GM23338 (cell line): Measurements from ENCODE around the gene TFF1. TPM values are rescaled to one million over a fixed set of nuclear protein-coding genes. Genes with fewer than 3 reads are reported as not detected.

Experiments
- ATAC-seq: fragments of 200-7000 bp; cut with Tn5 transposase; 3 replicates; pipeline ENCODE4 v1.9.1; 2020
- DNase-seq: peaks from one replicate; pipeline ENCODE4 v3.0.0-alpha.2; 2015; ENCODE audit warnings: low spot score
- H2AFZ ChIP-seq: fragments of 200-600 bp; sonication (generic); 2 replicates; pipeline ENCODE4 v1.8.0; 2016; ENCODE audit warnings: antibody characterized with exemption, mild to moderate bottlenecking, moderate library complexity
- H3F3A ChIP-seq: fragments of 200-600 bp; sonication (generic); replicated peaks from 2 replicates; pipeline ENCODE4 v1.8.0; 2017; ENCODE audit warnings: antibody characterized with exemption, mixed run types, low read depth
- H3K27ac ChIP-seq: fragments of 200-600 bp; sonication (generic); 2 replicates; pipeline ENCODE4 v1.6.1; 2016; ENCODE audit warnings: low read depth
- H3K27me3 ChIP-seq: fragments of 200-600 bp; sonication (generic); 2 replicates; pipeline ENCODE4 v1.8.0; 2016; ENCODE audit warnings: mild to moderate bottlenecking, mixed run types, moderate library complexity; ENCODE audit not compliant: insufficient read depth
- H3K36me3 ChIP-seq: fragments of 200-600 bp; sonication (generic); 2 replicates; pipeline ENCODE4 v1.8.0; 2016; ENCODE audit warnings: mild to moderate bottlenecking; ENCODE audit not compliant: insufficient read depth
- H3K4me1 ChIP-seq: fragments of 200-600 bp; sonication (generic); 2 replicates; pipeline ENCODE4 v1.8.0; 2016; ENCODE audit warnings: mild to moderate bottlenecking, moderate library complexity; ENCODE audit not compliant: insufficient read depth
- H3K4me2 ChIP-seq: fragments of 200-600 bp; sonication (generic); 2 replicates; pipeline ENCODE4 v1.7.1; 2017; ENCODE audit warnings: mixed run types
- H3K4me3 ChIP-seq: fragments of 200-600 bp; sonication (generic); 2 replicates; pipeline ENCODE4 v1.6.1; 2016; ENCODE audit warnings: mixed run types
- H3K79me2 ChIP-seq: fragments of 200-600 bp; sonication (generic); replicated peaks from 2 replicates; pipeline ENCODE4 v1.8.0; 2017; ENCODE audit warnings: mild to moderate bottlenecking; ENCODE audit not compliant: insufficient read depth
- H3K9me2 ChIP-seq: fragments of 200-600 bp; sonication (generic); 2 replicates; pipeline ENCODE4 v1.8.0; 2017; ENCODE audit not compliant: insufficient read depth
- H4K20me1 ChIP-seq: fragments of 200-600 bp; sonication (generic); replicated peaks from 2 replicates; pipeline ENCODE4 v1.8.0; 2017; ENCODE audit warnings: mild to moderate bottlenecking; ENCODE audit not compliant: insufficient read depth
- H3K27ac Mint-ChIP-seq: 2 replicates; pipeline ENCODE4 v1.8.0; 2020; ENCODE audit warnings: inconsistent platforms, mild to moderate bottlenecking, moderate library complexity, mixed read lengths
- H3K27me3 Mint-ChIP-seq: 3 replicates; pipeline ENCODE4 v1.8.0; 2022; ENCODE audit warnings: low read depth, mild to moderate bottlenecking, moderate library complexity, mixed read lengths, inconsistent platforms; ENCODE audit not compliant: insufficient read depth, poor library complexity
- H3K36me3 Mint-ChIP-seq: 3 replicates; pipeline ENCODE4 v1.8.0; 2021; ENCODE audit warnings: low read depth, mild to moderate bottlenecking, inconsistent platforms, moderate library complexity, mixed read lengths
- H3K4me1 Mint-ChIP-seq: 3 replicates; pipeline ENCODE4 v1.8.0; 2020; ENCODE audit warnings: mild to moderate bottlenecking, inconsistent platforms, mixed read lengths
- H3K4me3 Mint-ChIP-seq: 3 replicates; pipeline ENCODE4 v1.8.0; 2021; ENCODE audit warnings: moderate library complexity, mild to moderate bottlenecking, inconsistent platforms, mixed read lengths
- H3K9me3 Mint-ChIP-seq: 3 replicates; pipeline ENCODE4 v1.8.0; 2020; ENCODE audit warnings: moderate library complexity, mild to moderate bottlenecking, inconsistent platforms, mixed read lengths
- CREB1 ChIP-seq: fragments of 250-450 bp; sonication (Bioruptor Pico); IDR thresholded peaks from 2 replicates; pipeline ENCODE4 v1.5.0; 2020; ENCODE audit warnings: low read depth, mild to moderate bottlenecking, moderate library complexity
- CTCF ChIP-seq, 2 experiments: fragments of 200-600 bp in 1 of 2; sonication (generic) in 1 of 2; conservative IDR thresholded peaks; 2 replicates each; pipeline versions ENCODE4 v1.5.1 to v1.6.1; 2016 to 2017; ENCODE audit warnings: antibody characterized with exemption in 2 of 2, low read depth in 2 of 2, mild to moderate bottlenecking in 2 of 2, moderate library complexity in 1 of 2
- EZH2 ChIP-seq: fragments of 200-600 bp; sonication (generic); IDR thresholded peaks from one replicate; pipeline ENCODE4 v1.8.0; 2017; ENCODE audit warnings: antibody characterized with exemption, mild to moderate bottlenecking, low read depth; ENCODE audit not compliant: unreplicated experiment
- EZH2phosphoT487 ChIP-seq: fragments of 200-600 bp; sonication (generic); IDR thresholded peaks from one replicate; pipeline ENCODE4 v1.8.1; 2018; ENCODE audit warnings: antibody characterized with exemption; ENCODE audit not compliant: unreplicated experiment
- JUNB ChIP-seq: IDR thresholded peaks from one replicate; pipeline ENCODE4 v1.6.1; 2016; ENCODE audit warnings: antibody characterized with exemption; ENCODE audit not compliant: unreplicated experiment
- NANOG ChIP-seq: IDR thresholded peaks from 2 replicates; pipeline ENCODE4 v1.6.1; 2016; ENCODE audit warnings: antibody characterized with exemption, borderline replicate concordance
- POLR2AphosphoS5 ChIP-seq: IDR thresholded peaks from 2 replicates; pipeline ENCODE4 v1.6.1; 2016; ENCODE audit warnings: antibody characterized with exemption, low read depth
- STAT1 ChIP-seq: IDR thresholded peaks from one replicate; pipeline ENCODE4 v1.6.1; 2016; ENCODE audit warnings: antibody characterized with exemption; ENCODE audit not compliant: unreplicated experiment
- ZNF114 ChIP-seq: fragments of 250-450 bp; sonication (Bioruptor Pico); IDR thresholded peaks from 2 replicates; pipeline ENCODE4 v1.5.0; 2020; ENCODE audit warnings: mild to moderate bottlenecking, moderate library complexity
- ZNF331 ChIP-seq: fragments of 250-450 bp; sonication (Bioruptor Pico); IDR thresholded peaks from 2 replicates; pipeline ENCODE4 v1.5.0; 2020; ENCODE audit warnings: low read depth, mild to moderate bottlenecking, moderate library complexity
- polyA plus RNA-seq: library from polyadenylated mRNA; unstranded; fragments of >200 nt; fragmentation: Nextera tagmentation; extraction: Ambion mirVana; gene quantifications from 2 replicates; pipeline ENCODE4 v1.2.1, GENCODE V29; 2016
- total RNA-seq: library from RNA; depleted of rRNA; stranded (reverse); fragments of >200 nt; shearing (Covaris generic); gene quantifications from 2 replicates; pipeline ENCODE4 v1.2.3, GENCODE V29; 2014
- TF ChIP-seq, protein P1 (sequence below): IDR thresholded peaks from one replicate; pipeline ENCODE4 v1.6.1; 2018; ENCODE audit warnings: antibody characterized with exemption; ENCODE audit not compliant: unreplicated experiment
- TF ChIP-seq, protein P2 (sequence below): fragments of 250-450 bp; sonication (Bioruptor Pico); IDR thresholded peaks from 2 replicates; pipeline ENCODE4 v1.5.0; 2020; ENCODE audit warnings: mild to moderate bottlenecking, moderate library complexity

The TFF1 gene
- total and polyA plus RNA-seq, 2 experiments from 2014 or later, result not detected

DNA sequence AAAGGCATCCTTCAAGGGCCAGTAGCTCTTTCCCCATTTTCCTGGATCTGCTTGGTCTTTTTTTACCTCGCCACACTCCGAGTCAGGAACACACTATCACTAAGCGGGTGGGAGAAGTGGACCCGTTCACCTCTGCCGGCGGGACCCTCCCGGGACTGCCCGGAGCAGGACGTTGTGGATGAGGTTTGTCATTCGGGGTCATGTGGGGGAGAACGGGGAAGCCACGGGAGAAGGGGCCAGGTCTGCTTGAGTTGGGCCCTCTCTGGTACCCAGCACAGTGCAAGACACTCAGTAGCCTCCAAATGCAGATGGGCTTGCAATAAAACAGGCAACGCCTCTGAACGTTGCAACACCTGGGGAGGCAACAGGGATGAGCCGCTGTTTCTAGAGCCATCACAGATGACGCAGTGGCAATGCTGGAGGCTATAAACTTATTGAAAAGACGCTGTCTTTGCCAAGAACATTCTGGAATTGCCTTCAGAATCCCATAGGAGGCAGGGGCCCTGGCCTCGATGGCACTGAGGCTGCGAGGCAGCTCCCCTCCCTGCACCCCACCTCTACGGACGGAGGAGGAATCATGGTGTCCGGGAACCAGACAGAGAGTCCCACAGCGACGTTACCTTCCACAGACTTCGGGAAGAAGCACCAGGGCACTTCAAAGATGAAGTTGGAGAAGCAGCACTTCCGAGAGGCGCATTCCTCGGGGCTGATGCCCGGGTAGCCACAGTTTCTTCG, 19.3 kb downstream of the TFF1 start:
- H3F3A ChIP-seq, result no peaks in the 10 kb centered on the region
- H3K79me2 ChIP-seq, result no peaks in the 10 kb centered on the region
- H3K27me3 ChIP-seq, result no peaks in the 10 kb centered on the region
- H4K20me1 ChIP-seq, result no peaks in the 10 kb centered on the region
- Mint-ChIP-seq H3K27me3 (peaks cover 9% of the 10 kb centered on the region), H3K36me3 (no peaks in the 10 kb centered on the region), H3K27ac (no peak overlapping the region), H3K9me3 (no peaks in the 10 kb centered on the region), H3K4me1 (no peaks in the 10 kb centered on the region; the same call in 2 of the 3 replicates), H3K4me3 (no peak overlapping the region)
- ATAC-seq, result no peak
- H3K4me1 ChIP-seq, result no peaks in the 10 kb centered on the region
- H3K4me3 ChIP-seq, result no peak overlapping the region
- no peak overlapping the region for H3K4me2 ChIP-seq
- no peak for DNase-seq
- H2AFZ ChIP-seq, result peak overlapping the region; percentile 32; the same call in 1 of the 2 replicates
- no peaks in the 10 kb centered on the region for H3K36me3 ChIP-seq
- H3K27ac ChIP-seq, result no peak overlapping the region
- TF ChIP-seq, protein P1, sequence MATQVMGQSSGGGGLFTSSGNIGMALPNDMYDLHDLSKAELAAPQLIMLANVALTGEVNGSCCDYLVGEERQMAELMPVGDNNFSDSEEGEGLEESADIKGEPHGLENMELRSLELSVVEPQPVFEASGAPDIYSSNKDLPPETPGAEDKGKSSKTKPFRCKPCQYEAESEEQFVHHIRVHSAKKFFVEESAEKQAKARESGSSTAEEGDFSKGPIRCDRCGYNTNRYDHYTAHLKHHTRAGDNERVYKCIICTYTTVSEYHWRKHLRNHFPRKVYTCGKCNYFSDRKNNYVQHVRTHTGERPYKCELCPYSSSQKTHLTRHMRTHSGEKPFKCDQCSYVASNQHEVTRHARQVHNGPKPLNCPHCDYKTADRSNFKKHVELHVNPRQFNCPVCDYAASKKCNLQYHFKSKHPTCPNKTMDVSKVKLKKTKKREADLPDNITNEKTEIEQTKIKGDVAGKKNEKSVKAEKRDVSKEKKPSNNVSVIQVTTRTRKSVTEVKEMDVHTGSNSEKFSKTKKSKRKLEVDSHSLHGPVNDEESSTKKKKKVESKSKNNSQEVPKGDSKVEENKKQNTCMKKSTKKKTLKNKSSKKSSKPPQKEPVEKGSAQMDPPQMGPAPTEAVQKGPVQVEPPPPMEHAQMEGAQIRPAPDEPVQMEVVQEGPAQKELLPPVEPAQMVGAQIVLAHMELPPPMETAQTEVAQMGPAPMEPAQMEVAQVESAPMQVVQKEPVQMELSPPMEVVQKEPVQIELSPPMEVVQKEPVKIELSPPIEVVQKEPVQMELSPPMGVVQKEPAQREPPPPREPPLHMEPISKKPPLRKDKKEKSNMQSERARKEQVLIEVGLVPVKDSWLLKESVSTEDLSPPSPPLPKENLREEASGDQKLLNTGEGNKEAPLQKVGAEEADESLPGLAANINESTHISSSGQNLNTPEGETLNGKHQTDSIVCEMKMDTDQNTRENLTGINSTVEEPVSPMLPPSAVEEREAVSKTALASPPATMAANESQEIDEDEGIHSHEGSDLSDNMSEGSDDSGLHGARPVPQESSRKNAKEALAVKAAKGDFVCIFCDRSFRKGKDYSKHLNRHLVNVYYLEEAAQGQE, result no peak
- no peak for TF ChIP-seq ZNF331 (CRISPR knock-in tag)
- TF ChIP-seq NANOG, result no peak
- TF ChIP-seq EZH2phosphoT487, result no peak
- TF ChIP-seq EZH2, result no peak
- no peak for TF ChIP-seq ZNF114 (CRISPR knock-in tag)
- no peak for TF ChIP-seq CREB1 (CRISPR knock-in tag)
- TF ChIP-seq STAT1, result no peak
- no peak for TF ChIP-seq CTCF (conservative IDR thresholded peaks at IDR 0.05; ENCODE audit: low read depth in 2 of 2)
- TF ChIP-seq, protein P2, sequence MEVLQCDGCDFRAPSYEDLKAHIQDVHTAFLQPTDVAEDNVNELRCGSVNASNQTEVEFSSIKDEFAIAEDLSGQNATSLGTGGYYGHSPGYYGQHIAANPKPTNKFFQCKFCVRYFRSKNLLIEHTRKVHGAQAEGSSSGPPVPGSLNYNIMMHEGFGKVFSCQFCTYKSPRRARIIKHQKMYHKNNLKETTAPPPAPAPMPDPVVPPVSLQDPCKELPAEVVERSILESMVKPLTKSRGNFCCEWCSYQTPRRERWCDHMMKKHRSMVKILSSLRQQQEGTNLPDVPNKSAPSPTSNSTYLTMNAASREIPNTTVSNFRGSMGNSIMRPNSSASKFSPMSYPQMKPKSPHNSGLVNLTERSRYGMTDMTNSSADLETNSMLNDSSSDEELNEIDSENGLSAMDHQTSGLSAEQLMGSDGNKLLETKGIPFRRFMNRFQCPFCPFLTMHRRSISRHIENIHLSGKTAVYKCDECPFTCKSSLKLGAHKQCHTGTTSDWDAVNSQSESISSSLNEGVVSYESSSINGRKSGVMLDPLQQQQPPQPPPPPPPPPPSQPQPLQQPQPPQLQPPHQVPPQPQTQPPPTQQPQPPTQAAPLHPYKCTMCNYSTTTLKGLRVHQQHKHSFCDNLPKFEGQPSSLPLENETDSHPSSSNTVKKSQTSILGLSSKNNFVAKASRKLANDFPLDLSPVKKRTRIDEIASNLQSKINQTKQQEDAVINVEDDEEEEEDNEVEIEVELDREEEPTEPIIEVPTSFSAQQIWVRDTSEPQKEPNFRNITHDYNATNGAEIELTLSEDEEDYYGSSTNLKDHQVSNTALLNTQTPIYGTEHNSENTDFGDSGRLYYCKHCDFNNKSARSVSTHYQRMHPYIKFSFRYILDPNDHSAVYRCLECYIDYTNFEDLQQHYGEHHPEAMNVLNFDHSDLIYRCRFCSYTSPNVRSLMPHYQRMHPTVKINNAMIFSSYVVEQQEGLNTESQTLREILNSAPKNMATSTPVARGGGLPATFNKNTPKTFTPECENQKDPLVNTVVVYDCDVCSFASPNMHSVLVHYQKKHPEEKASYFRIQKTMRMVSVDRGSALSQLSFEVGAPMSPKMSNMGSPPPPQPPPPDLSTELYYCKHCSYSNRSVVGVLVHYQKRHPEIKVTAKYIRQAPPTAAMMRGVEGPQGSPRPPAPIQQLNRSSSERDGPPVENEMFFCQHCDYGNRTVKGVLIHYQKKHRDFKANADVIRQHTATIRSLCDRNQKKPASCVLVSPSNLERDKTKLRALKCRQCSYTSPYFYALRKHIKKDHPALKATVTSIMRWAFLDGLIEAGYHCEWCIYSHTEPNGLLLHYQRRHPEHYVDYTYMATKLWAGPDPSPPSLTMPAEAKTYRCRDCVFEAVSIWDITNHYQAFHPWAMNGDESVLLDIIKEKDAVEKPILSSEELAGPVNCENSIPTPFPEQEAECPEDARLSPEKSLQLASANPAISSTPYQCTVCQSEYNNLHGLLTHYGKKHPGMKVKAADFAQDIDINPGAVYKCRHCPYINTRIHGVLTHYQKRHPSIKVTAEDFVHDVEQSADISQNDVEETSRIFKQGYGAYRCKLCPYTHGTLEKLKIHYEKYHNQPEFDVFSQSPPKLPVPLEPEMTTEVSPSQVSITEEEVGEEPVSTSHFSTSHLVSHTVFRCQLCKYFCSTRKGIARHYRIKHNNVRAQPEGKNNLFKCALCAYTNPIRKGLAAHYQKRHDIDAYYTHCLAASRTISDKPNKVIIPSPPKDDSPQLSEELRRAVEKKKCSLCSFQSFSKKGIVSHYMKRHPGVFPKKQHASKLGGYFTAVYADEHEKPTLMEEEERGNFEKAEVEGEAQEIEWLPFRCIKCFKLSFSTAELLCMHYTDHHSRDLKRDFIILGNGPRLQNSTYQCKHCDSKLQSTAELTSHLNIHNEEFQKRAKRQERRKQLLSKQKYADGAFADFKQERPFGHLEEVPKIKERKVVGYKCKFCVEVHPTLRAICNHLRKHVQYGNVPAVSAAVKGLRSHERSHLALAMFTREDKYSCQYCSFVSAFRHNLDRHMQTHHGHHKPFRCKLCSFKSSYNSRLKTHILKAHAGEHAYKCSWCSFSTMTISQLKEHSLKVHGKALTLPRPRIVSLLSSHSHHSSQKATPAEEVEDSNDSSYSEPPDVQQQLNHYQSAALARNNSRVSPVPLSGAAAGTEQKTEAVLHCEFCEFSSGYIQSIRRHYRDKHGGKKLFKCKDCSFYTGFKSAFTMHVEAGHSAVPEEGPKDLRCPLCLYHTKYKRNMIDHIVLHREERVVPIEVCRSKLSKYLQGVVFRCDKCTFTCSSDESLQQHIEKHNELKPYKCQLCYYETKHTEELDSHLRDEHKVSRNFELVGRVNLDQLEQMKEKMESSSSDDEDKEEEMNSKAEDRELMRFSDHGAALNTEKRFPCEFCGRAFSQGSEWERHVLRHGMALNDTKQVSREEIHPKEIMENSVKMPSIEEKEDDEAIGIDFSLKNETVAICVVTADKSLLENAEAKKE (CRISPR knock-in tag), result no peak
- TF ChIP-seq POLR2AphosphoS5, result no peak
- no peak for TF ChIP-seq JUNB
- no peaks in the 10 kb centered on the region for H3K9me2 ChIP-seq
